GM21423 (cell line): Measurements from ENCODE around the gene ASPG.

Experiments
- ATAC-seq: cut with Tn5 transposase; IDR thresholded peaks from one replicate; pipeline ENCODE4 v1.9.1; 2021; ENCODE audit warnings: mild to moderate bottlenecking, moderate library complexity; ENCODE audit not compliant: unreplicated experiment

Gene ASPG

DNA sequence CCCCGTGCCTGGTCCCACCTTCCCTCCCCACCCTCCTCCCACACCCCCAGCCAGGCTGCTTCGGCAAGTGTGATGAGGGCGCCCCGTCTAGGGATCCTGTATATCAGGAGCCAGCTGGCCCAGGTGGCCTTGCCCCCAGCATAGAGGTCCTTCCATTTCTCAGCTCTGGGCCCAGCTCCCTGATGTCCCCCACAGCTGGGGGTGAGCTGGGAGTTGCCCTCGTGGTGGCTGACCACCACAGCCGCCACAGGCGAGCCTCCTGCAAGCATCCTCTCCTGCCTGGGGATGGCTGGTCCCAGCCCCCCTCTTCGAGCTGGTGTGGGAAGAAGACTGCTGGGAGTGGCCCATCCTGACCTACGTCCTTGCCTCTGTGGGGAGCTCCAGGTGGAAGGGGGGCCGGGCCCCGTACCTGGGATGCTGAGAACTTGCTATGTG lies 7.4 kb downstream of the ASPG start:
- ATAC-seq, result no peak

DNA sequence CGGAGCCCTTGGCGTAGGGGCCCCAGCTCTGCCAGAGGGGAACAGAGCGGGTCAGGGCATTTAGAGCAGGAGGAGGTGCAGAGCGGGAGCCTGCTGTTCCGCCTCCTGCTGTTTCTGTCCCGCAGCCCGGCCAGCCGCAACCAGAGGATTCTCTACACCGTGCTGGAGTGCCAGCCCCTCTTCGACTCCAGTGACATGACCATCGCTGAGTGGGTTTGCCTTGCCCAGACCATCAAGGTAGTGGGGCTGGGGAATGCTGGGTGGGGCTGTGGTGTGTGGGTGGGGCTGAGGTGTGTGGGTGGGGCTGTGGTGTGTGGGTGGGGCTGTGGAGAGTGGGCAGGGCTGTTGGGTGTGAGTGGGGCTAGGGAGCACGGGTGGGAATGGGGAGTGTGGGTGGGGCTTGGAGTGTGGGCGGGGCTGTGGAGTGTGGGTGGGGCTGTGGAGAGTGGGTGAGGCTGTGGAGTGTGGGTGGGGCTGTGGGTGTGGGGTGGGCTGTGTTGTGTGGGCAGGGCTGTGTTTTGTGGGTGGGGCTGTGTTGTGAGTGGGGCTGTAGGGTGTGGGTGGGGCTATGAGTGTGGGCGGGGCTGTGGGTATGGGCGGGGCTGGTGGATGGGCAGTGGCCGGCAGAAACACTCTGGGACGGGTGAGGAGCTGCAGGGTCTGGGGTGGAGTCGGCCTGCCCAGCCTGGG lies 8.0 kb downstream of the ASPG start:
- no peak for ATAC-seq

DNA sequence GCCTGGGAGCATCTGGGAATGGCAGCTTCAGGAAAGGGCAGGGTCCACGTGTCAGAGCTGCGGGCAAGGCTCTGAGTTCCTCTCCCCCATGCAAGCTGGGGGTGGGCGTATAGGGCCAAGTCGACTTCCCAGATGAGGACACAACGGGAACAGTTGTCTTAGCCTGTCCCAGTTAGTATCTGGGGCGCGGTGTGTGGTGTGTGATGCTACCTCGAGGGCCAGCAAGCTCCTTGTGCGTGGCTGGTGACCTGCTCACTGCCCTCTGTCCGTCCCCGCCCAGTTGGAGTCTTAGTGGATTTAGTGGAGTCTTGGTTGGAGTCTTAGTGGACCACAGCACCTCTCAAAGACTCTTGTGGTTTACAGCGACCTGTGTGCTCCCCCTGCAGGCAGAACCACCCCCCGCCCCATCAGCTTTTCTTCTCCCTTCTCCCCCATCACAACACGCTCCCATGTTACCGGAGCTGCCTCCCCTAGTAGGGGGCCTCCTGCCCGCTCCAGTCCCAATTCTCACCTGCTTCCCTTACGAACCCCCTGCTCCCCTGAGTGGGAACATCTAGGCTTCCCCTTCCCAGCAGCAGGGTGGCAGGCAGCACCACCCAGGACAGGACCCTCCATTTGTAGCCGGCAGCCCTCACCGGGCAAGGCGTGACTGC lies 8.7 kb downstream of the ASPG start:
- no peak for ATAC-seq

DNA sequence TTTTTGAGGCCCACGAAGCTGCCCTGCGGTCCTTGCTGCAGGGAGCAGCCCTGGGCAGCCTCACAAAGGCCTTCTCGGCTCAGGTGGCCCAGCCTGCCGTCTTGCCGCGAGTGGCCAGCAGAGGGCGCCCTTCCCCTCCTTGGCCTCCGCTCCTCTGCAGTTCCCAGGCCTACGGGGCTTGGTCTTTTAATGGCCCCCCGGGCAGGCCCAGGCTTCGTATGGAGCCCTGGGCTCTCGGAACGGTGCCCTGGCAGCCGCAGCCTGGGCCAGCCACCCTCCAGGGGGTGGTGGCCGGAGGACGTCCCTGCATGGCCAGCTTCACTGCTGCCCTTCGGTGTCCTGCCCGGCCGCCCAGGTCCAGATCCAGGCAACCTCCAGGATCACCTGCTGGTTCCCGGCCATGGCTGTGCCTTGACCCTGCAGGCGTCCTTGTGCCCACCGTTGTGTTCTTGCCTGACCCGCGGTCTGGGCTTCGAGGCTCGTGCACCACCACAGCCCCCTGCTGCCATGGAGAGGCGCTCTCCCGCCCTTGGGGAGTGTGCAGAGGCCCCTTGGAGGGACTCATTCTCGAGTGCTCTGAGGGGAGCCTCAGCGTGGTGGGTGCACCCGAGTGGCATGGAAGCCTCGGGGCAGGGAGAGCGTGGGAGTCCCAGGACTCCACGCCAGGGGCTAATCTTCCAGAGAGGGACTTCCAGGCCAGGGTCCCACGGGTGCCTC lies 9.4 kb downstream of the ASPG start:
- no peak for ATAC-seq

DNA sequence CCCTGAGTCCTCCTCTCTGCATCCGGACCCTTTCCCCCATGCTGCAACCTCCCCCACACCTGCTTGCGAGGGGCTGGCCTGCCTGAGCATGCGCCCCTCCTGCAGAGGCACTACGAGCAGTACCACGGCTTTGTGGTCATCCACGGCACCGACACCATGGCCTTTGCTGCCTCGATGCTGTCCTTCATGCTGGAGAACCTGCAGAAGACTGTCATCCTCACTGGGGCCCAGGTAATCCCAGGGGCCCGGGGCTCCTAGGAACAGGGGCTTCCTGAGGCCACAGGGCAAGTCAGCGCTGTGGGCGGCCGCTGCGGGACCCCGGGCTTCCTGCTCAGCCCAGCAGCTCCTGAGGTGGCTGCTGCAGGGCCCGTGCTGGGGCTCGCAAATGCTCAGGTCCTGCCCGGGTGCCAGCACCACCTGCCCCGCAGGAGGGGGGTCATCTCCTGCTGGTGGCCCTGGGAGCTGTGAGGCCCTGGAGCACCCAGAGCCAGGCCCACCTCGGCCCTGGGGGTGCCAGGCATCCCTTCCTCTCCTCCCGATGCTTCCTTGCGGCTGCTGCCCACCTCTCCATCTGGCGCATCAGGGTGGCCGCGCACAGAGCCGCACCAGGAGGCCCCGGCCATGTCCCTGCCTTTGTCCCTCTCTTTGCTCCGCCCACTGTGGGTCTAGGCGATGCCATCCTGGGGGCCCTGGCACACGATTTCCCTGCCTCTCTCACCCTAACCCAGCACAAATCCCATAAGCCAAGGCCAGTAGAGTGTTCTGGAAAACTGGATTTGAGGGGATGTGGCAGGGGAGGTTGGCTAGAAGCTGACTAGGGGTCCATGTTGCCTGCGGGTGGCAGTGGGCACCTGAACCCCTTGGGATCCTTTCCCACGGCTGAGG lies 10.2 kb downstream of the ASPG start:
- no peak for ATAC-seq

DNA sequence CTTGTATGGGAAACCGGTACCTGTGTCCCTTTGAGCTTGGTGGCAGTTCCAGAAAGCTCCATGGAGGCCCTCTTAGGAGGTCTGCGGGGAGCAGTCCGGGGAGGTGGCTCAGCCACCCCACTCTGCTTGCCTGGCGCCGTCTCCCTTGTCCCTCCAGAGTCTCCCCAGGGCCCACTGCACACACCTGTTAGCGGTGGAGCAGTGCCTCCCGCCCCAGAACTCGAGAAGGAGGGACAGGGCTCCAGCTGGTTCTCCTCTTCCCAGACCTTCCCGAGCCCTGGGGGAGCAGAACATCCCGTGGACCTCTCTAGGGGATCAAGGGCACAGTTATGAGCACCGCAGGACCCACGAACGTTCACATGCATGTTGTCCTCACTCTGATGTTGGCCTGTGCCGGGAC lies 10.8 kb downstream of the ASPG start:
- ATAC-seq, result no peak

DNA sequence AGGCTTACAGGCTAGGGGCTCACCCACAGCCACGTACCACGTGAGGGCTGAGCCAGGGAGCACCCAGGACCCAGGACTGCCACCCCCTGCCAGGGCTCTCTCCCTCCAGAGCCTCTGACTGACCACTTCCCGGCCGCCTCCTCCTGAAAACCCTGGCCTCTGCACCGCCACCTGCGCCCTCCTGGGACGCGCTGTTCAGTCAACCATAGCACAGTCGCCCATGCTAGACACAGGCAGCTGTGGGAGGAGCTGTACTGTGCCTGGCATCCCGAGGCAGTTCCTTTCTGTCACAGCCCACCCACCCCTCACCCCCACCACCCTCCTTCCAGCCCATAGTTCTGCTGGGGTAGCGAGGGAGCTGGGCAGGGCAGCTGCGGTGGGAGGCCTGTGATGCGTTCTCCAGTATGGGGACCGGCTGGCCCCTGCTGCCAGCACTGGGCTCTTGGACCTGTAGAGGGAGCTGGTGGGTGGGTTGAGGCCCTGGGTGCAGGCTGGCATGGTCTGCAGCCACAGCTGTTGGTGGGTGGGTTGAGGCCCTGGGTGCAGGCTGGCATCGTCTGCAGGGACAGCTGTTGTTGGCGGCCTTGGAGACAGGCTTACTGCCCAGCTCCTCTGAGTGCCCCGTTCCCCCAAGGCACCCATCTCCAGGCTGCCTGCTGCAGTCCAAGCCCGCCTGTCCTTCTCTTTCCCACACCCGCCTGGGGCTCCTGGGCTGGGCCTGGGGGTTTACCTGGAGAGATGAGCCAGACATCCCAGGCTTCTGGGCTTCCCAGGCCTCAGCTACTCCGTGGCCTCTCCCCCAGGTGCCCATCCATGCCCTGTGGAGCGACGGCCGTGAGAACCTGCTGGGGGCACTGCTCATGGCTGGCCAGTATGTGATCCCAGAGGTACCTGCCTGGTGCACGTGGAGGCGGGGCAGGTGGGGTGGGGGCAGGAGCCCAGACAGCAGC lies 11.5 kb downstream of the ASPG start:
- ATAC-seq, result no peak

DNA sequence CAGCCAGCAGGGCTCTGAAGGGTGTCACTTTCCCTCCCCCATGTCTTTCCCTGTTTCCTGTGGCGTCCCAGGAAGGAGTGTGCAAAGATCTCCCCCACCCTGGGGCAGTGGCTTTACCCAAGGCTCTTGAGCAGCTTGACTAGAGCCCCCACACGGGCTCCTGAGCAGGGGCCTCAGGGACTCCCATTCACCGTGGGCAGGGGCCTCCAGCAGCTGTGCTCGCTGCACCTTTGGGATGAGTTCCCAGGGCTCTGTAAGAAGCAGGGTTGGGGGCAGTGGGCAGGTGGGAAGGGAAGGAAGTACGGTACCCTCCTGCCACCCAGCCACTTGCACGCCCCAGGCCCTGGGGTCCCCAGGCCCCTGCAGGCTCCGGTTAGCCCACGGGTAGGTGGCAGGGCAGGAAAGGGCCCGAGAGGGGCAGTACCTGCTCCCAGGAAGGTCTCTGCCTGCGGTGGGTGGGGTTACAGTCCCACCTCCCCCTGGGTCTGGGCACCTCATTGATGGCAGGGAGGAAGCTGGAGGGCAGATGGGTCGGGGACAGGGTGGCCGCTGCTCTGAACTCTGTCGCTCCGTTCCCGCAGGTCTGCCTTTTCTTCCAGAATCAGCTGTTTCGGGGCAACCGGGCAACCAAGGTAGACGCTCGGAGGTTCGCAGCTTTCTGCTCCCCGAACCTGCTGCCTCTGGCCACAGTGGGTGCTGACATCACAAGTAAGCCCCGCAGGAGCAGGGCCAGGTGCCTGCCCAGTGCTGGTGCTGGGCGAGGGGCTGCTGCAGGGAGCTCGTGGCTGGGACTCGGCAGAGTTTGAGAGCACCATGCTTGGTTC lies 13.0 kb downstream of the ASPG start:
- no peak for ATAC-seq

DNA sequence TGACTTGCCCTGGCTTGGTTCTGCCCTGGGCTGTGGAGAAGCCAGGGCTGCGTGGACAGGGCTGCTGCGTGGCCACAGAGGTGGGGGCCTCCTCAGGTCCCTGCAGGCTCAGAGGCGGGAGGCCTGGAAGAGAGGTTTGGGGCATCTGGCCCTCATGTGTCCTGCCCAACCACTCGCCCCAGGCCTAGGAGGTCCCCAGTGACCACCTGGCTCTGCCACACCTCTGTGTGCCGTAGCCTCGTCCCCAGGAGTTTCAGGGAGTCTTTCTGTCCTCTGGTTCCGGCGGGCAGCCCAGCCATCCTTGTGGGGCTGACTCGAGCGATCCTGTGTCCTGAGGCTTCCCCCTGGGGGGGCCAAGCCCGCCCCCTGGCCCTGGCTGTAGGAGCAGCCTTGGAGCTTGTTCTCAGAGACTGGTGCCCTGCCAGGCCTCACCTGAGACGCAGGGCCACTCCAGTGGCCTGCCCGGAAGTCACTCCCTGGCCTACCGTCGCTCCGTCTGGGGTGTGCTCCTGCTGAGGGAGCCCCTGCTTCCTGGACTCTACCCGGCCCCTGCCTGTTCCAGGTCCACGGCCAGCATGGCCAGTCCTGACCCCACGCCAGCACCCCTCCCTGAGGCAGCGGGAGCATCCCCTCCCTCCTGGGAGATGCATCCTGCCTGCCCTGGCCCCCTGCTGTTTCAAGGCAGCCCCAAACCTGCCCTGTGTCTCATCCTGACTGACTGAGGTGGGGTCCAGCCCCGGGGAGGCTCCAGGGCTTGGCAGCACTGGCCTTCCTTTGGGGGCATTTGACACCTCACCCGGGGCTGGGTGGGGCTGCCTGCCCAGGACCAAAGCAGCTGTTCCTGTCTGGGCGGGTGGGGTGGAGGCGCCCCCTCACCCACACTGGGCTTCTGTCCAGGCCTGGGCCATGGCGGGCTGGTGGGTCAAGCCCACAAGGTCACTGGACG lies 13.9 kb downstream of the ASPG start:
- ATAC-seq, result no peak

DNA sequence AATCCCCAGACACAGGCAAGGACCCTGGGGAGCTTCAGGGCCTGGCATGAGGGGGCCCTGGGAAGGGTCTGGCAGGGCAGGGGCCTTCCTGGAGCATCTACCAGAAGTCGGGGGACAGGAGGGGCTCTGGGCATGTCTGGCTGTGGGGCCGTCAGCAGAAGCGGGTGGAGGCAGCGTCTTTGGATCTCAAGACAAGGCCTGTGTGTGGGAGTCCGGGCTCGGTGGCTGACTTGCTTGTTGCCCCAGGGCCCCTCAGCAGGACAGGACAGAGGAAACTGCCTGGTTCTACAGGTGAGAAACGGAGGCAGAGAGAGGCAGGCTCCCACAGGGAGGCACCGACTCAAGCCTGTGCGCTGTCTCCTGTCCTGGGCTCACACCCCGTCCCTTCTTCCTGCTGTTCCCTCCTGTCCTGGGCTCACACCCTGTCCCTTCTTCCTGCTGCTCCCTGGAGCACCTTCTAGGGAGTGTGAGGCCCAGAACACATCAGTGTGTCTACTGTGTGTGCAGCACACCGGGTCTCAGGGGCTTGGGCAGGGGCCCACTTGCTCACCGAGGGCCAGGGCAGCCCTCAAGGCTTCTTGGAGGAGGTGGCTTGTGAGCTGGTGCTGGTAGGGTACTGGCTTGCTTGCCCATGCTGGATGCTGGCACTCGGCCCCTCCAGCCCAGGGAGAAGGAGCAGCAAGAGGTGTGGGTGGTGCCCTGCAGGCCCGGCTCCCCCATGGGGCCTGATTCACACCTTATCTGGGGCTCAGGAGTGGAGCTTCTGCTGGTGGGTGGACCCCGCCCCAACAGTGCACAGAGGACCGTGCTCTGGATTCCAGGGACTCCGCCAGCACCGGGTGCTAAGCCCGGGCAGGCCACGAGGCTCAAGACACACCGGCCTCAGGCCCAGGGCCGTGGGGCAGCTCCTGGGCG lies 14.9 kb downstream of the ASPG start:
- no peak for ATAC-seq

DNA sequence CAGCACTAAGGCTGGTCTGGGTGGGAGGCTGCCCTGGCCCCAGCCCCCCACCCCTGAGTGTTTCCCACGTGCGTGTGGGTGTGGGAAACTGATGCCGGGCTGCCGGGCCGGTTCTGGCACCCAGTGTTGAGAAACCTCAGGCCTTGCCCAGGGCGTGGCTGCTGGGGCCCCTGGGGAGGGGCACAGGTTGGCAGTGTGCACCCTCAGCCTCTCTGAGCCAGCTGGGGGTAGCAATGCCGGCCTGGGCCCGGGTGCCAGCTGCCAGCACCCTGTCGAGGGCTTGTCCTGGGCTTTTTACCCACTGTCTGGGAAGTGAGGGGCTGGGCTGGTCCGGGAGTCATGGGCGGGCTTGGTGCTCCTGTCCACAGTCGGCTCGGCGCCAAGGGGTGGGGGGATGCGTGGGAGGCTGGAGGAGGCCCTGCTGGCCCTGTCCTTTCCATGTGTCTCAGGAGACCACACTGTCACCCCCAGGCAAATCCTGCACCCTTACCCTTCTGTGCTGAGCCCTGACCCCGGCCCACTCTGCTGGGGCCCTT lies 15.7 kb downstream of the ASPG start:
- no peak for ATAC-seq

DNA sequence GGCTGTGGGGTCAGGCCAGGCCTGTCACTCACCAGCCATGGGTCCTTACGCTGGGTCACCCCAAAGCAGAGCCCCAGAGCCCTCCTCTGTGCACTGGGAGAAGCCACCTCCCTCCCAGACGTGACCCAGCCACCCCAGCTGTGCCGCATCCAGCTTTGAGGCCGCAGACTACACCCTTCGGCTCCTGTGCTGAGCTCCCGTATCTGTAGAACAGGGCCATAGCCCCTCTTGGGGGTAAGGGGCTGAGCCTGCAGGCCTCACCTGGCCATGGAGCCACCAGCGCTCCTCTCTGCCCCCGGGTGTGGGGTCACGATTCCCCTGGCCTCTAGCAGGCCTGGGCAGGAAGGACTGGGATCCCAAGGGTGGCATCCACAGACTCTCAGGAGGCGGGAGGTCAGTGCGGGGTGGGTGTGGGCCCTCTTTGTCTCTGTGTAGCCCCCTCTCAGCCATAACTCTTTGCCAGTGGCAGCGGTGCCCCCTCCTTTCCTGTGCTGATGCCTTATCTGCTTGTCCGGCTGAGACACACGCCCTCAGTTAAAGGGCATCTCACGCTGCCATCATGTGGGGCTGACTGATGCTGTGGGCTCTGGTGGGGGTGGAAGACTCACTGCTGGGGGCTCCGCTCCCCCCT lies 16.3 kb downstream of the ASPG start:
- no peak for ATAC-seq

DNA sequence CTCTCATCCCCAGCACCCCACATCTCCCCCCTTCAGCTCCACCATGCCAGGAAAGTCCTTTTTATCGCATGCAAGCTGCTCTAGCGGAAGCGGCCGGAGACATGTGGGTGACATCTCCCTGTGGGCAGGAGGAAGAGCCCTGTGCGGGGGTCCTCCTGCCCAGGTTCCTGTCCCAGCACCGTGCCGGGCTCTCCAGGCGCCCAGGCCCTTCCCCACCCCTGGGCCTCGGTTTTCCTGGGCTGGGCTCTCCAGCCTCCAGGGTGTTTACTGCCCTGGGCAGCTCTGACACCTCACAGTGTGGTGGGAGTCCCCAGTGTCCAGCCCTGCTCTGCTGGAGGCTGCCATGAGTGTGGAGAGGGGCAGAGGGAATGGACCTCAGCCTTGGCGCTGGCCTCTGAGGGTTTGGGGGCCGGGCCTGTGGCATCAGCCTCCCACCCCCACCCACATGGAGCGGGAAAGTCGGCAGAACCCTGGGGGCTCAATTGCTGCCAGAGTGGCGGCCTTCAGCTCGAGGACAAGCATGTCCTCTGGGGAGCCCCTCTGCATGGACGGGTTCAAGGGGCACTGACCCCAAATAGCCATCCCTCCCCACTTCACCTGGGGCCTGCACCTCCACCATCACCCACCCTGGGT lies 16.9 kb downstream of the ASPG start:
- ATAC-seq, result no peak

DNA sequence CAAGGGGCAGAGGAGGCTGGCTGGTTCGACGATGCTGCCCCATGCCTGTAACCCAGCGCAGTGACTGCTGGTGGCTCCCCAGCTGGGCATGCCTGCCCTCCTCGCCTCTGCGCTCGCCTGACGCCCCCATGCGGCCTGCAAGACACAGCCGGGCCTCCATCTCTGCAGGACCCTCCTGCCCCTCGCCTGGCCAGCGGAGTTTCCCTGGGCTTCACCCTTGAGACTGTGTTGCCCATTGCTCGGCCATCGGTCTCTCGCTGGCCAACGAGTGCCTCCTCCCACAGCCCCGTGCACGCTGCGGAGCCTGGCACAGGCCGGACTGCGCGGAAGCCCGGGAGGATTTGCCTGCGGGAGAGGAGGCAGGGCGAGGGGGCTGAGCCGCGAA lies 17.6 kb downstream of the ASPG start:
- ATAC-seq, result no peak

DNA sequence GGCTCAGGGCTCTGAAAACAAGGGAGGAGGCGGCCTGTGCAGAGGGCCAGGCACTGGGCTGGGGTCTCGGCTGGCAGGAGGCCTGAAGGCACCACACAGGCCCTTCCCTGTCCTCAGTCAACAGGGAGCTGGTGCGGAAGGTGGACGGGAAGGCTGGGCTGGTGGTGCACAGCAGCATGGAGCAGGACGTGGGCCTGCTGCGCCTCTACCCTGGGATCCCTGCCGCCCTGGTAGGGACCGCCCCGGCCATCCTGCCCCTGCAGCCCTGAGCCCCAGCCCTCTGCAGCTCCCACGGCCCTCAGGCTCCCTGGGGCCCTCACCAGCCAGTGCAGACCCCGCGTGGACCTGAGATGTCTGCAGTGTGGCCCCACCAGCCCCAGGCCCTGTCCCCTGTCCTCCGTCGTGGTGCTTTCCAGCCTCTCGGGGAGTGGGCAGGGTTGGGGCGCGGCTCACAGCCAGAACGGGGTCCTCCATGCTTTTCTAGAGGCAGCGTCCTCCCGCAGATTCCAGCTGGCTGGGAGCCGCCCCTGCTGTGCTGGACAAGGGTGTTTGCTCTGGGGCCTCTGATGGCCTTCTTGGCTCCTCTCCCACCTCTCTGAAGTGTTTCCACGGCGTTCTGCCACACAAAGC lies 18.1 kb downstream of the ASPG start:
- no peak for ATAC-seq
